Activated T-helper 1 cell treated with Interleukin-2 at 50 U/mL for 16 hours (primary cell): Measurements from ENCODE around the gene THBS4.

Experiments used
- DNase-seq: peaks from one replicate; pipeline ENCODE4 v3.0.0-alpha.2; 2020; ENCODE audit warnings: low read depth

THBS4 gene

GRCh38 chr5:80034962-80035821 lies at the start of gene THBS4:
Gene THBS4, plus strand, starts transcription at chr5:80035348. Its CDS starts 190 bp downstream, at chr5:80035538.
- DNase-seq = no peak

GRCh38 chr5:79986260-79986659 lies 48.9 kb upstream of the THBS4 start:
- DNase-seq = no peak

- no peak for DNase-seq
Measured at GRCh38 chr5:79990205-79990597, 44.9 kb upstream of the THBS4 start.

GRCh38 chr5:79990598-79991507 lies 44.3 kb upstream of the THBS4 start, which contains the start of gene MTX3:
Gene MTX3, minus strand, starts transcription at chr5:79991262. Its CDS starts 24 bp downstream, at chr5:79991238.
- peak; percentile 78 for DNase-seq

GRCh38 chr5:79992891-79993657 lies 42.1 kb upstream of the THBS4 start:
- no peak for DNase-seq

- DNase-seq = no peak
Measured at GRCh38 chr5:79999722-80000121, 35.4 kb upstream of the THBS4 start.

GRCh38 chr5:80002677-80003076 lies 32.5 kb upstream of the THBS4 start:
- no peak for DNase-seq

GRCh38 chr5:80008995-80009765 lies 26.0 kb upstream of the THBS4 start:
- DNase-seq = no peak

- no peak for DNase-seq
Measured at GRCh38 chr5:80010754-80011392, 24.3 kb upstream of the THBS4 start.

GRCh38 chr5:80025069-80025468 lies 10.1 kb upstream of the THBS4 start:
- no peak for DNase-seq

GRCh38 chr5:80026841-80027240 lies 8.3 kb upstream of the THBS4 start:
- DNase-seq = no peak

- DNase-seq = no peak
Measured at GRCh38 chr5:80031109-80031508, 4.0 kb upstream of the THBS4 start.

GRCh38 chr5:80033513-80033912 lies 1.6 kb upstream of the THBS4 start:
- DNase-seq = no peak

GRCh38 chr5:80034559-80034958 lies 589 bp upstream of the THBS4 start:
- no peak for DNase-seq

- no peak for DNase-seq
Measured at GRCh38 chr5:80035839-80036238, 691 bp downstream of the THBS4 start.

GRCh38 chr5:80036615-80037014 lies 1.5 kb downstream of the THBS4 start:
- no peak for DNase-seq

GRCh38 chr5:80037366-80037765 lies 2.2 kb downstream of the THBS4 start:
- no peak for DNase-seq

GRCh38 chr5:80039650-80040049 lies 4.5 kb downstream of the THBS4 start:
- no peak for DNase-seq

GRCh38 chr5:80041527-80041926 lies 6.4 kb downstream of the THBS4 start:
- DNase-seq = no peak

- DNase-seq = no peak
Measured at GRCh38 chr5:80042330-80042729, 7.2 kb downstream of the THBS4 start.

- no peak for DNase-seq
Measured at GRCh38 chr5:80043187-80043586, 8.0 kb downstream of the THBS4 start.
